HuH-7.5 (cell line): ENCODE measurements around the gene SH3GL2.

ENCODE experiments used
- DNase-seq: peaks from one replicate; pipeline ENCODE4 v3.0.0; 2011; ENCODE audit warnings: low spot score

The SH3GL2 gene

DNA sequence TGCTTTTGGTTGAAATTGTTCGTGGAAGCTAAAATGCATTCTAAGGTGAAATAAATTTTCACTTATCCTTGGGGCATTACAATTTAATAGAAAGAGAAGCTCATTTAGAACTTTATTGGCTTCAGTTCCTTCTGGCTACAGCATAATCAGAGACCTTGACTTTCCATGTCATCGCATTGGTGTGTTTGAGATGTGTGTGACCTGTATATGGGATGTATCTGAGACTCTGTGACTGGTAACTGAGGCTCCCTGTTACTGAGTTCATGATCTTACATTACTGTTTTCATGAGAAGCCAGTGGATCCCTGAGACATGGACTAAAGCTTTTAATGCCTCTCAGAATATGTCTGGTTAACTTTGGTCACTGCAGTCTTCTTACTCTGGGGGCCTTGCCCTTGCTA, 32.5 kb downstream of the SH3GL2 start:
- DNase-seq = no peak

DNA sequence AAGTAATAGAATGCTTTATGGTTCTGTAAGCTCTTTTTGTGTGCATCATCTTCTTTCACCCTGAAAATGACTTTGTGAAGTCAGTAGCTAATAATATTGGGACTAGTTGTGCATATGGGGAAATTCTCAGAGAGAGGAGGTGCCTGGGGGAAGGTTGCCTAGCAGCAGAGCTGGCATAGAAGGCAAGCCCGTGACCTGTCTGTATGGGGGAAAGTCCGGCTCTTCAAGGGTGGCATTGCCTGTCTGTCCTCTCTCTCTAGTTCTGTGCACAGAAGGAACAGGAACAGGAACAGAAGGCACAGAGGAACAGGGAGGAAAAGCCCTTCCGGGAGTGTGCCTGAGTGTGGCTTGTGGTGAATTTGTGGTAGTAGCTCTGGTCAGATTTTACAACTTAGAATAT, 33.1 kb downstream of the SH3GL2 start:
- no peak for DNase-seq

DNA sequence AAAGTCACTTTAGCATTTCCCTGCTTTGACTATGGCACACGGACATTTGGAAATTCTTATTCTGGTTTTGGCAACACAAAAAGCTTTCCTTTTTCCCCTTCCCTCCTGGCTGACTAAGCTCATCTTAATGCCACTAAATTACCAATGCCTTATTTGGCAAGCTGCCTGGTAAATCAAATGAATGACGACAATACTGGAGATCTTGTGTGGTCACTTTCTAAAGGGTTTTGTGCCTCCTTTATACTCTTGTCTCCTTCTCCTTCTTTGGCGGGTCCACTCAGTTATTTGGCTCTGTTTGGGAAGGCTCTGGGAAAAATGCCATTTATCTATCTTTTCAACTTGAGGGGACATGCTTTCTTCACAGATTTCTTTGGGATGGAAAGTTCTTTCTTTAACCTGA, 34.9 kb downstream of the SH3GL2 start:
- DNase-seq = no peak

DNA sequence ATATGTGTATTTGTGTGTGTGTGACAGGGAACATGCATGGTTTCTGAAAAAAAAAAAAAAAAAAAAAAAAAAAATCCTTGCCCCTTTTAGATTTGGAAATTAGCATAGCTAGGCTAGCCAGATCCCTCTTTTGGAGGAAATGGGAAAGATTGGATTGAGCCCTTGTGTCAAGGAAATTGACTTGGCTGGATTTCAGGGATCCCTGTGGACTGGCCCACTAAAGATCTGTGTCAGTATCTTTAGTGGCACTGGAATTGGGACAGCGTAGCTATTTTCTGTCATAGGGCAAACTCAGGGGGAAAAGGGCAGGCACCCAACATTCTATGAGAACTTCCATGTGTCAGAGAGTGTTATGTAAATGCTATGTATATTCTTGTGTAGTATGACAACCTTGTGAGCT, 35.4 kb downstream of the SH3GL2 start:
- no peak for DNase-seq

DNA sequence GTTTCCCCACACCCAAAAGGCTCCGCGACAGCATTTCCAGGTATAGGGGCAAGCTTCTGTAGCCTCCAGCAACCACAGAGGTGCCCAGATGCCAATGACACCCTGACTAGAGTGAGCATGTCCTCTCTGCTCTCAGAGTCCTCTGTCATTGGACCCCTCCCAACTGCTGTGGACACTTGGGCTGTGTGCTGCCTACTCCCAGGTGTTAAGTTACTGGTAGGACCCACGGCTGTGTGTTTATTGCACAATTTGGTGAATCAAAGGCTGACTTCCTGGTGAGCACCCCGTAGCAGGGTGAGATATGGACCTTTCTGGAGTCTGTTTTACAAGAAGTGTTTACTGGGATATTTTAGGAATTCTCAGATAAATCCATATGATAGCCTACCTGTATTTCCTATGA, 36.0 kb downstream of the SH3GL2 start:
- DNase-seq = no peak

DNA sequence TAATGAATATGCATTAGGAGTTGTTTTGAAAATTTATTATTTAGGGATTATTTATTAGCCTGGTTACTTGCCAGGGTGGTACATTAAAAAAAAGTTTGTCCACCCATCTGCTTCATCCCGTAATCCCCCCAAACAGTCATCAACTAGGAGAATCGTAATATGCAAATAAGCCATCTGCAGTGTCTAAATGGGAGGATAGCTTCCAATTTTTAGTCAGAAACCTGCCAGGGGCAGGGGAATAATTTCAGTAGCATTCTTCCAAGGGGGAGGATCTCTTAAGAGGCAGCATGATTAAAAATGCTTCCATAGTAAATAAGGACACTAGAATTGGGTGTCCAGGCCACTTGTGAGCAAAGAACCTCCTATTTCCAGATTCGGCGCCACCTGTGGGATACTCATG, 43.3 kb downstream of the SH3GL2 start:
- DNase-seq = no peak

DNA sequence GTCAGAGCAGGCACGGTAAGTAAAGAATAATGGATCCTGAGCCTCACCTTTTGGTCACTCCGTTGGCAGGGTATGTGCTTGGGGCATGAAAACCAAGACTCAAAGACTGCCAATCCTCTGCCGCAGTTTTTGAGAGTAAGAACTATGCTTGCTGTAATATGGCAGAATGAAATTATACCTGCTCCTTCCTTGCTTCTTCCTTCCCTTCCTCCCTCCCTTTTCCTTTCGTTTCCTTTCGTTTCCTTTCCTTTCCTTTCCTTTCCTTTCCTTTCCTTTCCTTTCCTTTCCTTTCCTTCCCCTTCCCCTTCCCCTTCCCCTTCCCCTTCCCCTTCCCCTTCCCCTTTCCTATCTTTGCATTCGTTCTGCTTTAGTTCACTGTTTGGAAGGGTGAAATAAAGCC, 43.9 kb downstream of the SH3GL2 start:
- no peak for DNase-seq

DNA sequence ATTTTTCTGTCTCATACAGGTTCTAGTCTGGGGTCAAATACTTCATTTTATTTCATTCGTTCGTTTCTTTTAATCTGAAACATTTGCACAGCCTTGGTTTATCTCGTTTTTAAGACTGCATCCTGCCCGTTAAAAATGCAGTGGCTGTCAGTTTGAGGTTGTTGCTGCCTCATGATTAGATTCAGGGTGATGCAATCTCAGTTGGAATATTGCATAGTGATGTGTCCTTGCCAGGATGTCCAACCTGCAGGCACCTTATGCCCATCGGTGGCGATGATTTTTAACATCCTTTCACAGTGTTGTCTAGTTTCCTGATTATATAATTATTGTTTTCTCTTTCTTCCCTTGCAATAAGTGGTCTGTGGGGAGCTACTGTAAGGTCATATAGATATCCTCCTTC, 45.1 kb downstream of the SH3GL2 start:
- no peak for DNase-seq

DNA sequence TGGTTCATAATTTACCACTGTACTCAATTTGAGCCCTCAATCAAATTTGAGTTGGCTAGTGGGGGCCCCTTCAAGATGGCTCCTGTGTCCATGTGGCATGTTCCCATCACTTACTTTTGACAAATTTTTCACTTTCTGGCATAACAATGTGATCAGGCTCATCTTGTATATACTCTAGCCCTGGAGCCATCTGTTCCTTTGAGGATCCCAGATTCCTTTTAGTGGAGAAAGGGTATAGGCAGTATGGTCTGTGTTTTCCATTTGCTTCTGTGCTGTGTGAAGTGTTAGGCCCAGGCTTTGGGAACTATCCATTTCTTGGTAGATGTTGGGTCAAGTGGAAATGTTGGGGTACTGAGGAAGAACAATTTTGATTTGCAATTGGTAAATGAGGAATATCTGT, 45.7 kb downstream of the SH3GL2 start:
- no peak for DNase-seq

DNA sequence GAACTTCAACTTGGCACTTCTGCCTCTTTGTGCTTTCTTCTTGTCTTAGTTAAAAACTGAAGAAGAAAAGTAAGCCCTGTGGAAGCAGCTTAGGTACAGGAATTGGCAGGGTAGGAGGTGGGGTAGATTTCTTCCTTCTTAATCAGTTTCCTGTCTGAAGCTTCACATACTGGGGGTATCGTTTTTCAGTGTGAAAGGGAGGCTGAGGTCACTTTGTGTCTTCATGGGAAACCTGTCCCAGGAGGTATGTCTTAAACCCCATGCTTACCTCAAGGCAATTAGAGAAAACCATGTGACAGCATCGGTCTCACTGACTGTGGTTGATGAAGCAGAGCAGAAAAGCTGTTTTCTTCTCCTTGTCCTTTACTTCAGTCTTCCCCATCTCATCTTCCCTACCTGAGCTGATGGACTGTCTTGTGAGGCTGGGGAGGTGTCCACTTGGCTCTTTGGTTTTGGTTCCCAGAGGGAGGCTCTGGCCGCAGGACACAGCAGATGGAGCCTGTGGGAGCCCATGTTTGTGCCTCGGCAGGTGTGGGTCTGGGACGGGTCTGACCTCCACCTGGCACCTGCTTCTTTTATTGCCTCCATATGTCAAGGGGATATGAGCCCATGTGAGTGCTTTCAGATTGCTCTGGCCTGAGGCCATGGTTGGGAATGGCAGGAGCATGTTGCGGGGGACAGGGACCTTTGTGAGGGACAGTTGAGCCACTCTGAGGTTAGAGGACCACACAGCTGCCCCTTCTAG, 47.0 kb downstream of the SH3GL2 start:
- no peak for DNase-seq

DNA sequence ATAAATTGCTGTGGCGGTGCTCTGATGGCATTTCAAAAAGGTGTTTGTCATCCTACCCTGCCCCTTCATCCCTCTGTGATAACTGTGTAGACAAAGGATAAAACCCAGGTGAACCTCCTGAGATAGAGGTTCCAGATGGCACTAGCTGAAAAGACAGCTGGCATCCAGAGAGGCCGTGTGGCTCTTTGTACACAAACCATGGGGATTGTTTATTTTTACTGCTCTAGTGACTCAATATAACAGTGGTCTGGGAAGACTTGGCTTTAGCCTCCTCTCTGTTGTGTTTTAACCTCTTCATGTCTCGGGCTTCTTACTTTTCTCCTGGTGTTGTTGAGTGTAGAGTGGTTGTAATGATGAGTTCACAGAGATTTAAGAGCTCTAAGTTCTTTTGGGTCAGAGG, 48.8 kb downstream of the SH3GL2 start:
- DNase-seq = no peak

DNA sequence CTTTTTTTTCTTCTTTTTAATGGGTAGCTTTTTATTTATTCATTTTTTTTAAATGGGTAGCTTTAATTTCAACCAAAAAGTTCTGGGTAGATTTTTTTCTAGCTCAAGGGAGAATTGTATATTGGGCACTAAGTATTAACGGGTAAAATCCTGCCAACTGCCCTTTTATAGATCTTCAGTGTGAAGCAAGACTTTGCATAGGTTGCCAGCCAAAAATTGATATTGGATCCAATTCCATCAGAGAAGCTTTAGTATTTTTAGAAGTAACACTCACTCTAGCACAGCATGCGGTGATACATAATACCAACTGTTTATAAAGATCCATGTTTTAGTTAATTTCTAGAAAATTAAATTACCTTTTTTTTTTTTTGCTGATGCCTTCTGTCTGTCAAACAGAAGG, 49.8 kb downstream of the SH3GL2 start:
- no peak for DNase-seq

DNA sequence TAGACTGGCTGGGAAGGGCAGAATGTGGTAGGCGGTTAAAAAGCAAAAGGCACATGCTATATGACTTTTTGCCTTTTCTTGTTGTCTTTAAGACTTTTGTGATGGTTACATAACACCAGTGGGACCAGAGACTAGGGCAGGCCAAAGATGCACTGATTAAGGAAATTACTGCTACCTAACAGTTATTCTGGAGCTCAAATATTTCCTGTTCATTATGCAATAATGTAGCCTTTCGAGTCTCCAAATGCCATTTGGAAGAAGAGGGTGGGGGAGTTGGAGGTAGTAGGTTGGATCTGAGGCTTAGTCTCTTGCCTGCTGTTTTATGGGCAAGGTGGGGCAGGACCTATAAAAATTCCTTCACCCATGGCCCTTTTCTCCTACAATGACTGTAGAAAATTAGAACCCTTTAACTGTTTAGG, 51.7 kb downstream of the SH3GL2 start:
- no peak for DNase-seq

DNA sequence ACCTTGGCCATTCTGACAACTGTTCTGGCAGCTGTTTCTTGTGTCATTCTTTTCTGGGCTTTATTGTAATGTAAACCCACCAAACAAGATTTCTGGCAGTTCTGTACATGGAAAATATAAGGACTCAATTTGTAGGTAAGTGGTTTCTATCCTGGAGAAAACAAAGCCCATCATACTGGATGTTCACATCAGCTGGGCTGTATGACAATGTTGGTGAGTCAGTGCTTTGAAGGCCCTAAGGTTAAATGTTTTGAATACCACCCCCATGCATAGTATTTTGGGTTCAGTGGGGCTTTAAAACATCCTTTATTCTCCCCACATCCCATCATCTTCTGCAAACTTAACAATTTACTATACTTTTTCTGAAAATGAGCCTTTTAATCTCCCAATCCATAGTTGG, 52.5 kb downstream of the SH3GL2 start:
- no peak for DNase-seq

DNA sequence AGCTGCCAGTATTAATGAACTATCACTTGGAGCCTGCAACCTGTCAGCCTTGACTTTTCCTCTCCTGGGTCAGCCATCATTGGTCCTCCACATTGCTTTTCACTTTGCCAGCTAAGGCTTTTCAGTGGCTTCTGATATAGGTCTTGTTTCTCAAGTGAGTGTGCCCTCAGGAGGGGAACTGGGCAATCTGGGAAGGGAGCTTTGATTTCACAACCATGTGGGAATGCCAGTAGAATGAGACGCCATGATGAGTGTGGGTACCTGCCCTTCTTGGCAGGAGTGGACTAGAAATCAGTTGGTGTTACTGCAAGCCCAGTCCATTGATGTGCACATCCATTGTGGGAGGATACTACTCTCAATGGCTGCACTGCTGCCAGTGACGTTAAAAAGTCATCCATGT, 54.1 kb downstream of the SH3GL2 start:
- DNase-seq = no peak

DNA sequence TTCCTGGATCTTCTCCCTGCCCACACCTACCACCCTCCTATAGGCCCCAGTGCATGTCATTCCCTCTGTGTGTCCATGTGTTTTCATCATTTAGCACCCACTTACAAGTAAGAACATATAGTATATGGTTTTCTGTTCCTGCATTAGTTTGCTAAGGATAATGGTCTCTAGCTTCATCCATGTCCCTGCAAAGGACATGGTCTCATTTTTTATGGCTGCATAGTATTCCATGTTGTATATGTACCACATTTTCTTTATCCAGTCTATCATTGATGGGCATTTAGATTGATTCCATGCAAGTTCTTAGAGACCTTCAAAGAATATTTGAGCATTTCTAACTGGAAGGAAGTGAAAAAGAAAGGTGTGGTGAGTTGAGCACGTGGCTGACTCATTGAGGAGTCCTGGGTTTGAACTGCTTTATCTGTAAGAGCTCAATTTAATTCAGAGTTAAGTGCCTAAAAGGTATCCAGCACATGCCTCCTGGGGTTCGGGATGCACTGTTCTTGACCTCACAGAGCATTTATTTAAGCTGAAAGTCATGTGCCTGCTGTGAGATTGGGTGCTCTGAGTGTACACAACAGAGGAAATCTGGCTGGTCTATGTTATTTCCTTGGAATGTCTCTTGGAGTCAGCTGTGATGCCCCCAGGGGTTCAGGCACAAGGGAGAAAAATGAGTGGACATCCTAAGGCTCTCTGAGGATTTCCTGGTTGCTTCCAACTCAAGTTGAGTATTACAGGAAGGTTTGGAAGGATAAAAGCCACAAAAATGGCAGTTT, 56.4 kb downstream of the SH3GL2 start:
- DNase-seq = no peak

DNA sequence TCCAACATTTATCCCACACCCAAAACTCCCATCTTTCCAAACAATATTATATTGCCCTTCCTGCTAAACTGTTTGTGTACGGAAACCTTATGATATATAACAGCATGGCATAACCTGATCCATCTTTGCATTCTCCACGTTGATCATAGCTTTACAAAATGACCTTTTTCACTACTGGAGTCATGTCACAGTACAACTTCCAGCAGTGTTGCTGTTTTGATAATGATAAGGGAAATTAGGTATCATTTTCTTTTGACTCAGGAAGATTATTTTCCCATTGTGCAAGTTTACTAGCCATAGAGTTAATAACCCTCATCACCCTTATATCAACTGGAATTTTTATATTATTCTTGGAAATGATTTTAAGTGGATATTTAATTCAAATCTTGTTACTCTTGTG, 57.5 kb downstream of the SH3GL2 start:
- no peak for DNase-seq

DNA sequence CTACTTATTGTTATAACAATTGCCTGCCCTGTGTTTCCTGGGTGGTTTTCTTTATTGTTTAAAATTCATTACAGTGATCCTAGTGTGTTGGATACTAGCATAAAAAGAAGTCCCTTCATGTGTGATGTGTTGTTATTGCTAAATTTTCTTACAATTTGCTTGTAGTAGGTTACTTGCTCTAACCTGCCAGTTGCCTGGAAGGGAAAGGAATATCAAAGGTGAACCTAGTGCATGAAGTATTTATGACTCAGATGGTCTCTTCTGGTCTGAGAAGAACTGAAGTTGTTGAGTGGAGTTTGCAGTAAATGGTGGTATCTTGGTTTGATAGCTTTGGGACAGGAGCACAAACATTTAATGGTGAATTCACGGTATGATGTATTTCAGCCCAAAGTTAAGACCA, 58.0 kb downstream of the SH3GL2 start:
- no peak for DNase-seq

DNA sequence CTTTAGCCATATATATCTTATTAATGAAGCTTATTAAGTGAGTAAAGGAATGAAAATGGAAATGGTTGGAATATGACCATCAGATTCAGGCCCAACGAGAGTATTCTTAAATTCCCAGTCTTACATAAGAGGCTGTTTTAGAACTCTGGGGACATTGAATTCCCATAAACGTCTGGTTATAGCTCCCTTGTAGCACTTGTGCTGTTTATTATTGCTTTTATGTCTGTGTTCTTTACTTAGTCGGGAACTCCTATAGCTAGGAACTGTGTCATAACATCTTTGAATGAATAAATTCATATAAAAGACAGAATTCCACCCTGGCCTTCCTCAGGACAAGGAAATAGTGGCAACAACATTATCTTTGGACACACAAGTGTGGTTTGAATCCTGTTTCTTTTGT, 58.4 kb downstream of the SH3GL2 start:
- no peak for DNase-seq

DNA sequence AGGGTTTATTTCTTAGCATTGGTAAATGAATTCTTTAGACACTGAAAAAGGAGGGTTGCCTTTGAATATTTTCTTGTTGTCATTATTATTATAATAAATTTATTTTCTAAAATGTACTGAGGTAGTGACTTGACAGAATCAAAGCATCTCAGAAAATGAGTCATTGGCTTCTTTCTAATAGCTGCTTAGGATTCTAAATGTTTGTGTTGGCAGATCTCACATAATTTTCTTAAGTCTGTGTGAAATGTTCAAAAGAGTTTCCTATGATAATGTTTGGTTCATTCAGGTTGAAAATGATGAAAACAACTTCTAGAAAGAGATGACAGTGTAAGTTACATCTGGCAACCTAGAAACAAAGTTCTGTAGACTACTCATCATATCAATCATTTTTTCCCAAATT, 69.7 kb downstream of the SH3GL2 start:
- no peak for DNase-seq

DNA sequence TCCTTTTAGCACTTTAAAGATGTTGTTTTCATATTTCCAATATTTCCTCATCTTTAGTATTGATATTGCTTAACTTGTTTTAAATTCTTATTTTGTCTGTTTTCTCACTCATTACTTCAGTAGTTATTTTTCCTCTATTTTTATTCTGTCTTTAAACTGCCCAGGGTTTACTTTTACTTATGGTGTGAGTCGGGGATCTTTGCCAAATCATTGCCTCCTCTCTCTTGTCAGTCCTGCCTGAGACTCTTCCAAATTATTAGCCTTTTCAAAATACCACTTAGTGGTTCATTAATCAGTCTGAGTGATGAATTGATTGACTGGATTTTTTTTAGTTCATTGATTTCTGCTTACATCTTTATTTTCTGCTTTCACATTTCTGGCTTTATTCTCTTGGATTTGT, 72.9 kb downstream of the SH3GL2 start:
- DNase-seq = no peak

DNA sequence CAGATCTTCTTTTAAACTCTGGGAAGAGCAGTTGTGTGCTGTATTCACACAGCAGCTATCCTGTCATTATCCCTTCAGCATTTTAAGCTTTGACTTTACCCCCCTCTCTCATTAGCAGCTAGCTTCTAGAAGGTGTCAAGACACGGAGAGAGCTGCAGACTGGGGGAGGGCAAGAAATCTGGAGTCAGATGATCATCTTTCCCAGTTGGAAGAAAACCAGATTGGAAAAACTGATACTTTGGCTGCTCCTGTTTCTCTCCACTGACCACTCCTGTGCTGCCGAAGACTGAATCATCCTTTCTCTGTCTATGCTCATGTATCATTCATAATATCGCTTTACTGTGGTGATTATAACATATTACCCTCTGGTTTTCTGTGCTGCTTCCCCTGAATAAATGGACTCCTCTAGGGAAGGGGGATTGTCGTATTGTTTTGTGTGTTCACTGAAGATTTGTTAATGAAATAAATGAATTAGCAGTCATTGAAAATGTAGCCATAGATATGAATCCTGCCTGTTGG, 75.1 kb downstream of the SH3GL2 start:
- no peak for DNase-seq

DNA sequence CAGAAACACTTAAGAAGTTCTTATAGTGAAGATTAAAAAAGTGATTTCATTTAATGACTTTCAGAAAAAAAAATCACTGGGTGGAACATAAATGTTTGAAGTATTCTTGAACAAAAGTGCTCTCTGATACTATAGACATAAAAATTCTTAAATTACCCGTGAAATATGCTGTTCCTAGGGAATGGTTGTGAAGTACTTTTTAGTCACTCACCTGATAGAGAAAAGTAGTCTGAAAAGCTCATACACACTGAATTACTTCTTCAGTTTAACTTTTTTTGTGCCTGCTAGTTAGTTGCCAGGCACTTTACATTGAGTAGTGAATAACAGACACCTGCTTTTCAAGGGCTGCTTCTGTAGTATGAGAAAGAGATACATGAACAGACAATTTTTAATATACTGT, 78.0 kb downstream of the SH3GL2 start:
- no peak for DNase-seq

DNA sequence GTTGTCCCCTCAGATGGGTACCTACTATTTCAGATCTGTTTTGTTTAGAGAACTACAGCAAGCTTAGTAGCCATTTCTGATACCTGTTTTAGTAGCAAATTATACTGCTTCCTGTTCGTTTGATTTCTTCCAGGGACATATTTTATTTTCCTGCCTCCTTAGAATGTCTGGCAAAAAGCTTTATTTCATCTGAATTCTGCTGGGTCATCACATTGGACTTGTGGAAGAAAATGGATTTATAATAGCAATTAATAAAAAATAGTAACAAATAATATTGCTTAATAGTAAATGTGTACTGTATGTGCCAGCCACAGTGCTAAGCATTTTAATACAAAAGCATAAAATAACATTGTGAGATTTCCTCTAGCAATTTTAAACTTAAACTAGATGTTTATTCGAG, 79.4 kb downstream of the SH3GL2 start:
- DNase-seq = no peak
